Activated CD4-positive, alpha-beta memory T cell treated with anti-CD3 and anti-CD28 coated beads for 36 hours (primary cell): ENCODE measurements around the gene USO1. TPM values are rescaled to one million over a fixed set of nuclear protein-coding genes. Genes with fewer than 3 reads are reported as not detected.
"Not testable (repeated sequence)": the region's sequence is repeated elsewhere in the genome, so short reads cannot be mapped to it uniquely, and the experiment has no call there.

Experiments
- CTCF ChIA-PET: fragments of 350-600 bp; sonication (Branson Sonifier 250); formaldehyde crosslinking; loops from one replicate; lab custom pipeline; 2021; ENCODE audit warnings: antibody characterized with exemption, inconsistent platforms; lab: Charles Lee
- POLR2A ChIA-PET: fragments of 350-600 bp; sonication (Branson Sonifier 250); formaldehyde crosslinking; loops from one replicate; lab custom pipeline; 2021; ENCODE audit warnings: antibody characterized with exemption; lab: Charles Lee
- DNase-seq: peaks from one replicate; pipeline ENCODE4 v3.0.0-alpha.2; 2020
- H3K27ac Mint-ChIP-seq: one replicate; pipeline ENCODE4 v1.8.0; 2021; ENCODE audit warnings: mixed read lengths
- H3K27me3 Mint-ChIP-seq: one replicate; pipeline ENCODE4 v1.8.0; 2021; ENCODE audit warnings: mixed read lengths
- H3K36me3 Mint-ChIP-seq: one replicate; pipeline ENCODE4 v1.8.0; 2021; ENCODE audit warnings: mixed read lengths
- H3K4me1 Mint-ChIP-seq: one replicate; pipeline ENCODE4 v1.8.0; 2021; ENCODE audit warnings: low read depth, mixed read lengths
- H3K4me3 Mint-ChIP-seq: one replicate; pipeline ENCODE4 v1.8.0; 2021; ENCODE audit warnings: mild to moderate bottlenecking, mixed read lengths
- H3K9me3 Mint-ChIP-seq: one replicate; pipeline ENCODE4 v1.8.0; 2021; ENCODE audit warnings: mixed read lengths
- intact Hi-C: fragments of 100-400 bp; cut with micrococcal nuclease; formaldehyde crosslinking; loops from one replicate; pipeline ENCODE4 v1.15.1; 2023
- total RNA-seq, 2 experiments: library from RNA; stranded (reverse); gene quantifications; one replicate each; pipeline ENCODE4 v1.2.3, GENCODE V29; 2021

USO1 gene, protein sequence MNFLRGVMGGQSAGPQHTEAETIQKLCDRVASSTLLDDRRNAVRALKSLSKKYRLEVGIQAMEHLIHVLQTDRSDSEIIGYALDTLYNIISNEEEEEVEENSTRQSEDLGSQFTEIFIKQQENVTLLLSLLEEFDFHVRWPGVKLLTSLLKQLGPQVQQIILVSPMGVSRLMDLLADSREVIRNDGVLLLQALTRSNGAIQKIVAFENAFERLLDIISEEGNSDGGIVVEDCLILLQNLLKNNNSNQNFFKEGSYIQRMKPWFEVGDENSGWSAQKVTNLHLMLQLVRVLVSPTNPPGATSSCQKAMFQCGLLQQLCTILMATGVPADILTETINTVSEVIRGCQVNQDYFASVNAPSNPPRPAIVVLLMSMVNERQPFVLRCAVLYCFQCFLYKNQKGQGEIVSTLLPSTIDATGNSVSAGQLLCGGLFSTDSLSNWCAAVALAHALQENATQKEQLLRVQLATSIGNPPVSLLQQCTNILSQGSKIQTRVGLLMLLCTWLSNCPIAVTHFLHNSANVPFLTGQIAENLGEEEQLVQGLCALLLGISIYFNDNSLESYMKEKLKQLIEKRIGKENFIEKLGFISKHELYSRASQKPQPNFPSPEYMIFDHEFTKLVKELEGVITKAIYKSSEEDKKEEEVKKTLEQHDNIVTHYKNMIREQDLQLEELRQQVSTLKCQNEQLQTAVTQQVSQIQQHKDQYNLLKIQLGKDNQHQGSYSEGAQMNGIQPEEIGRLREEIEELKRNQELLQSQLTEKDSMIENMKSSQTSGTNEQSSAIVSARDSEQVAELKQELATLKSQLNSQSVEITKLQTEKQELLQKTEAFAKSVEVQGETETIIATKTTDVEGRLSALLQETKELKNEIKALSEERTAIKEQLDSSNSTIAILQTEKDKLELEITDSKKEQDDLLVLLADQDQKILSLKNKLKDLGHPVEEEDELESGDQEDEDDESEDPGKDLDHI
- total RNA-seq: 10 to 100 TPM; 57.3 to 59.0 TPM

DNA sequence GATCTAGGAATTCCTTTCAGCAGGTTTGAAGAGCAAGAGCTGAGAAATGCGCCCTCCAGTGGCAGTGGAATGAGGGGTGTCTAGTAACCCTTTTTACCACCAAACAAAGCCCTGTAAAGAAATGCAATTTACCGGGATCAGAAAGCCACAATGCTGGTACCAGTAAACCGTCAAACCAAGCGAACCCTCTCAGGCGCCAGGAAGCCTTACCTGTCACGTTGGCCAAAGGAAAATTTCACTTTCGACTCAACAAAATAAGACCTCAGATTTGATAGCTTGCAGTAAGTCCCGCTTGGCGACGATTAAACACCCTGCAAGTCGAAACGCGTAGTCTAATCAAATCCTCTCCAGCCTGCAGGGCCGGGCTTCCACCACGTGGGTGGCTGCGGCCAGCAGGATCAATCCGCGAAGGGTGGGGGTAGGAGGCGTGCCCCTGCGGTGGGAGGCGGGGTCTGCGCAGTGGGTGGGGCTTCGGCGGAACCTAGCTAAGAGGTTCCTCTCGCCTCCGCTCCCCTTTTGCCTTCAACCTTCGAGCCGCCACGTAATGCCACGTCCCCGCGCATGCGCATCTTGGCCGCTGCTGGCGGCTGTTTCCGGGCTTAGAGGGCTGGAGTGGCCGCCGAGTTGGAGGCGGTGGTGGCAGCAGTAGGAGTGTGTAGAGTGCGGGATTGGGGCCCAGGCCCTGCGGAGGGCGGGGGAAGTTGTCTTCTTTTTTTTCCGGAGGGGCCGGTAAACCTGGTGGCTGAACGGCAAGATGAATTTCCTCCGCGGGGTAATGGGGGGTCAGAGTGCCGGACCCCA is at the start of gene USO1:
Gene USO1 (plus strand): TSS at position 512 of the 801 bp plus-strand sequence. CDS start 243 bp downstream, at position 755.
- intact Hi-C loops: loop anchor here (1.0 to 10.0 kb wide), 10 partner anchors 25 to 1351 kb away; partner anchors contain the start of genes CCNI, CDKL2, G3BP2 and NAAA
- Mint-ChIP-seq H3K27ac (peak within 1 kb of the TSS; percentile 98), H3K9me3 (no peaks in the 10 kb centered on the region), H3K36me3 (peaks cover 8% of the 10 kb centered on the region), H3K4me3 (peak within 1 kb of the TSS; percentile 96), H3K4me1 (peaks cover 51% of the 10 kb centered on the region), H3K27me3 (no peaks in the 10 kb centered on the region)
- DNase-seq: peak; percentile 100
- POLR2A ChIA-PET: interaction anchor here (0.7 to 5.4 kb wide), 15 partner anchors 25 to 424 kb away, joined by 3 to 46 read pairs (median 5); partner anchors contain the start of genes CDKL2, G3BP2, NAAA and NUP54
- CTCF ChIA-PET: interaction anchor here (0.7 to 3.8 kb wide), 33 partner anchors 9 to 210 kb away, joined by 3 to 44 read pairs (median 4); partner anchors contain the start of genes CDKL2, G3BP2, RCHY1 and THAP6

DNA sequence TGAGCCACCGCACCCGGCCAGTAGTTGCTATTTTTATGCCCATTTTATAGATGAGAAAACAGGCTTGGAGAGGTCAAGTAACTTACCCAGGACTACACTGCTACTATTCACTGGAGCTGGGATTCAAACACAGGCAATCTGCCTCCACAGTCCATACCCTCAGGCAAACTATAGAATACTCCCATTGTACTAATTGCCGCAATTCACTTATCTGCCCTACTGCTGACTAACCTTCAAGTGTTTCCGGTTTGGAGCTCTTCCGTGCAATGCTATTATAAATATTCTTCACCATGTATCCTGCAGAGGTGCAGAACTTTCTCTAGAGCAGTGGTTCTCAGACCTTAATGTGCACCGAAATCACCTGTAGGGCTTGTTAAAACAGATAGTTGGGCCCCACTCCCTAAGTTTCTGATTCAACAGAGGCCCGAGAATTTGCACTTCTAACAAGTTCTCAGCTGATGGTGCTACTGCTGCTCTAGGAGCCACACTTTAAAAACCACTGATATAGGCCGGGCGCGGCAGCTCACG is 49.3 kb upstream of the USO1 start:
- CTCF ChIA-PET: no interaction called here
- H3K36me3 Mint-ChIP-seq: peaks cover 16% of the 10 kb centered on the region
- intact Hi-C loops: no loop called here
- peaks cover 3% of the 10 kb centered on the region for H3K27me3 Mint-ChIP-seq
- H3K4me1 Mint-ChIP-seq: peaks cover 21% of the 10 kb centered on the region
- no peaks in the 10 kb centered on the region for H3K9me3 Mint-ChIP-seq
- POLR2A ChIA-PET: no interaction called here
- DNase-seq: no peak
- H3K4me3 Mint-ChIP-seq: no peak overlapping the region
- H3K27ac Mint-ChIP-seq: no peak overlapping the region

DNA sequence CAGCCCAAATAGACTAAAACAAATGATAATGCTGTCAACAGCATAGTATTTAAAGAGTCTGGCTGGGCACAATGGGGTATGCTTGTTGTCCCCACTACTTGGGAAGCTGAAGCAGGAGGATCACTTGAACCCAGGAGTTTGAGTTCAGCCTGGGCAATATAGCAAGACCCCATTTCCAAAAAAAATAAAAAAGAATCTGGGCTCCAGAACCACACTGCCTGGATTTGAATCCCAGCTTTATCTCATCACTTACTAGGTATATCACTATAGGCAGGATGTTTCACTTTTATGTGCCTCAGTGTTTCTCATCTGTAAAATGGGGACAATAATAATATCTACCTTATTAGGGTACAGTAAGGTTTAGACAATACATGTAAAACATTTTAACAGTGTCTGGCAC is 45.9 kb upstream of the USO1 start:
- Mint-ChIP-seq H3K9me3 (no peaks in the 10 kb centered on the region), H3K4me3 (no peak overlapping the region), H3K27ac (no peak overlapping the region), H3K4me1 (peaks cover 18% of the 10 kb centered on the region), H3K27me3 (no peaks in the 10 kb centered on the region), H3K36me3 (peaks cover 2% of the 10 kb centered on the region)
- intact Hi-C loops: no loop called here
- CTCF ChIA-PET: no interaction called here
- POLR2A ChIA-PET: no interaction called here
- DNase-seq: no peak

DNA sequence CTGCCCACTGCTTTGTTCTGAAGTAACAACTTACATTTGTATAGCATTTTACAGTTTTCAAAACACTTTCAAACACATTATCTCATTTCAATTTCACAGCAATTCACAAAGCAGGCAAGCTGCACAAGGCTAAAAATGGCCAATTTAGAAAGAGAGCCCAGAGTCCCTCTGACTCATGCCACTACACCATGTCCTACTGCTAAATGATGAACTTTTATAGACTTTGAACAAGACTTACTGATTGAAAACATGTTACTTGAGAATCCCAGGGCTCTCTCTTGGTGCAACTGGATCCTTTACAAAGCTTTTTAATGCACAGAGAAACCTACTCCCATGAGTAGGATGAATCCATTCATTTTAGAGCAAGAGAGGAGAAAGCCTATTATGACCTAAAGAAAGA is 45.4 kb upstream of the USO1 start:
- POLR2A ChIA-PET: no interaction called here
- peaks cover 2% of the 10 kb centered on the region for H3K36me3 Mint-ChIP-seq
- intact Hi-C loops: no loop called here
- no peak overlapping the region for H3K27ac Mint-ChIP-seq
- DNase-seq: no peak
- no peaks in the 10 kb centered on the region for H3K27me3 Mint-ChIP-seq
- no peak overlapping the region for H3K4me3 Mint-ChIP-seq
- peaks cover 18% of the 10 kb centered on the region for H3K4me1 Mint-ChIP-seq
- H3K9me3 Mint-ChIP-seq: no peaks in the 10 kb centered on the region
- CTCF ChIA-PET: no interaction called here

DNA sequence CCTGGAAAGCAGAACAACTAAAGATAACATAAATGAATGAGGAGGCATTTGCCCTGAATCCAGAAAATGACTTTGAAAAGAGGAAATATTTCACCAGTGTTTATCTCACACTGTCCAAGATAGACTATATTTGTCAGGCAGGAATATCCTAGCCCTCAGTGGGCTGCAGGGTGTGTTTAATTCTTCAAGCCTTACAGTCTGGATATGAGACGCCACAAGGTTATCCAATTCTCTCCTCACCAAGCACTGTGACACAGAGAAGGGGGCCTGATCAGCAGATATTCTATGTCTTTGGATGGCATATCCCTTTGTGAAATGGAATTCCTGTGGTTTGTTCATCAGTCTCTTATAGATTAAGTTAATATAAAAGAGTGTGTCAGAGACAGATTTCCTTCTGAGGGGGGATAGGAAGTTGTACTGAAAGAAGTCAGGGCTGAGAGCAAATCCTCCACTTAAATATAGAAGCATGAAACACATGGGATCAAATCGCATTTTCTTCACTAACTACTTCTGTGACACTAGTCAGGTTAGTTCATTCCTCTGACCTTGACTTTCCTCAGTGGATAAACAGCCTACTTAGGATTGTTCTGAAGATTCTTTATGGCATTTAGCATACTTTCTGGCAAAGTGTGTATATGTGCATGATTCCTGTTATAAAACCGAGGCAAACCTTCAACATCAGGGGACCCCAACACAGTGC is 44.4 kb upstream of the USO1 start:
- Mint-ChIP-seq H3K27ac (no peak overlapping the region), H3K4me3 (no peak overlapping the region), H3K4me1 (peaks cover 16% of the 10 kb centered on the region), H3K27me3 (no peaks in the 10 kb centered on the region), H3K9me3 (no peaks in the 10 kb centered on the region), H3K36me3 (peaks cover 2% of the 10 kb centered on the region)
- no peak for DNase-seq
- intact Hi-C loops: no loop called here
- CTCF ChIA-PET: no interaction called here
- POLR2A ChIA-PET: no interaction called here

DNA sequence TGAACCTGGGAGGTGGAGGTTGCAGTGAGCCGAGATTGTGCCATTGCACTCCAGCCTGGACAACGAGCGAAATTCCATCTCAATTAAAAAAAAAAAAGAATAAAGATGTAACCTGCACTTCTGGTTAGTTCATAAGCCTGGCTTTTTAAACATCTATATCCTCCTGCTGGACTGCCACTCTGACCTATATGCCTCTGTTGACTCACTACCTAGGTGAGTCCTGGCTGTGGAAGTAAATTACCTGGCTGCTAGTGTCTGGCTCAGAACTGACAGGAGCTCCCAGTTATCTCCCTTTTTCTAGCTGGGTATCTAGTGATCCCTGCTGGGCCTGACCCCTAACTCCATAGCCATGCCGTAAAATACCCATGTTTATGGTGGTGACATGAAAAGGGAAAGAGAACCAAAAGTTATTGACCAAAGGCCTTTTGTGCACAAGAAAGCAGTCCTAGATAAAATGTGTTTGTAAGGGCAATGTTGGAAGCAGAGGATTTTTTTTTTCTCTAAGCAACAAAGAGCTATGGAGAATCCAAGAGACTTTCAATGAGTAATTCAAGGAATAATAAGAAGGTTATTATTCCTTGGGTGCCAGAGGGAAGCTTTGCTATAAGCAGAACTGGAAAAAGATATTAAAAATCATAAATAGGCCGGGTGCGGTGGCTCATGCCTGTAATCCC is 40.8 kb upstream of the USO1 start:
- no peak overlapping the region for H3K4me3 Mint-ChIP-seq

DNA sequence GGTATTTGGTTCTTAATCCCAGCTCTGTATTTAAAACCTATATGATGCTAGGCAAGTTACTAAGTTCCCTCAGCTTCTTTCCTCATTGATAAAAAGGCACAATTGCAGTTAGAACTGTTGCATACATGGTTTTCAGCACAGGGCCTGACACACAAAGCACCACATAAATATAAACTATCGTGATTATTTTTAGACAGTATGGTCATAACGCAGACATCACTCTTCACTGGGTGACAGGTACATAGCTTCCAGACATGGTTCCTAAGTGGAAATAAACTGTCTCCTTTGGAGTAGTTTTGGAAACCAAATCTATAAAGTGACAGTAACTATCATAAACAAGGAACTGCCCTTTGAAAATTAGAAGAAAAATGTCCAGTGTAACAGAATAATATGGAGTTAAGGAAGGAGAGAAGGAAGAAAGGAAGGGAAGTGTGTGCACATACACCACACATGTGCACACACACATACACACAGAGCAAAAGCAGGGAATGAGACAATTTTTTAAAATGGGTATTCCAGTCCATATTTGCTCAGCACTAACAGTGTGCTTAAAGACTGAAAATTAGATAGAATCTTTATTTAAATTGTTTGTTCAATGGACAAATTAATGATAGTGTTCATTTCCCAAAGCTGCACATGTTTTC is 38.7 kb upstream of the USO1 start:
- no peaks in the 10 kb centered on the region for H3K27me3 Mint-ChIP-seq
- ChIA-PET CTCF (interaction anchor here (1.1 kb wide), 1 partner anchor 38 kb away, joined by 4 read pairs; the partner anchor contains the start of gene USO1), POLR2A (no interaction called here)
- intact Hi-C loops: loop anchor here (1.0 kb wide), 1 partner anchor 14 kb away; no protein-coding TSS in a partner anchor
- no peak overlapping the region for H3K4me3 Mint-ChIP-seq
- no peak for DNase-seq
- peaks cover 32% of the 10 kb centered on the region for H3K4me1 Mint-ChIP-seq
- peaks cover 7% of the 10 kb centered on the region for H3K9me3 Mint-ChIP-seq
- peaks cover 1% of the 10 kb centered on the region for H3K36me3 Mint-ChIP-seq
- no peak overlapping the region for H3K27ac Mint-ChIP-seq

More for the DNA sequence above, 40.8 kb upstream of the USO1 start:
- ChIA-PET CTCF (interaction anchor here (1.1 to 1.3 kb wide), 2 partner anchors 41 to 165 kb away, joined by 3 read pairs; partner anchors contain the start of gene USO1), POLR2A (interaction anchor here (1.1 to 1.3 kb wide), 3 partner anchors 10 to 169 kb away, joined by 3 to 4 read pairs (median 3); partner anchors contain the start of gene THAP6)
- no peak for DNase-seq
- Mint-ChIP-seq H3K27ac (no peak overlapping the region), H3K27me3 (no peaks in the 10 kb centered on the region), H3K36me3 (peaks cover 3% of the 10 kb centered on the region), H3K4me1 (peaks cover 32% of the 10 kb centered on the region), H3K9me3 (peaks cover 7% of the 10 kb centered on the region)
- intact Hi-C loops: loop anchor here (2.0 kb wide), 1 partner anchor 15 kb away; no protein-coding TSS in a partner anchor

DNA sequence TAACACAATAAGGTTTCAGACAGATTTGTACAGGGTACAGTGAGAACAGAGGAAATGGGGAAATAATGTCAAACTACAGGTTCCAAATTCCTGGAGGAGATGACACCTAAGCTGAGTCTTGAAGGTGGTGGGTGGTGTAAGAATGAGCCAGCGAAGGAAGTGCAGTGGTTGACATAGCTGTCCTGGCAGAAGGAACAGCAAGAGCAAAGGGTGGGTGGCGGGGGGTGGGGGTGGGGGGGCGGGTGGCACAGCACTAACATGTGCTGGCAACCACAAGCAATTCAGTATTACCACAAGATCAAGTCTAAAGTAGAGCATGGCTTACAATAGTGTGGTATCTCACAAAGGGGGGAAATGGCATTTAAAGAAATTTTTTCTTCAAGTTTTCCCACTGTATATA is 38.0 kb upstream of the USO1 start:
- ChIA-PET POLR2A (interaction anchor here (0.6 kb wide), 1 partner anchor 38 kb away, joined by 3 read pairs; the partner anchor contains the start of gene USO1), CTCF (interaction anchor here (1.1 kb wide), 1 partner anchor 38 kb away, joined by 4 read pairs; the partner anchor contains the start of gene USO1)
- DNase-seq: peak; percentile 47
- intact Hi-C loops: loop anchor here (1.0 kb wide), 1 partner anchor 13 kb away; no protein-coding TSS in a partner anchor
- Mint-ChIP-seq H3K27me3 (no peaks in the 10 kb centered on the region), H3K4me1 (peaks cover 32% of the 10 kb centered on the region), H3K36me3 (peaks cover 1% of the 10 kb centered on the region), H3K4me3 (no peak overlapping the region), H3K9me3 (peaks cover 7% of the 10 kb centered on the region), H3K27ac (no peak overlapping the region)

DNA sequence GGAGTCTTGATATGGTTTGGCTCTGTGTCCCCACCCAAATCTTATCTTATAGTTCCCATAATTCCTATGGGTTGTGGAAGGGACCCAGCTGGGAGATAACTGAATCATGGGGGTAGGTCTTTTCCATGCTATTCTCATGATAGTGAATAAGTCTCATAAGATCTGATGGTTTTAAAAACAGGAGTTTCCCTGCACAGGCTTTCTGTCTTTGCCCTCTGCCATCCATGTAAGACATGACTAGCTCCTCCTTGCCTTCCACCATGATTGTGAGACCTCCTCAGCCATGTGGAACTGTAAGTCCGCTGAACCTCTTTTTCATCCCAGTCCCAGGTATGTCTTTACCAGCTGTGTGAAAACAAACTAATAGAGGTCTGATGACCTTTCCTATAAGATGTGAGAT is 37.3 kb upstream of the USO1 start:
- DNase-seq, intact Hi-C loops, H3K27me3 Mint-ChIP-seq, H3K27ac Mint-ChIP-seq, POLR2A ChIA-PET, H3K4me3 Mint-ChIP-seq, CTCF ChIA-PET, H3K9me3 Mint-ChIP-seq, H3K36me3 Mint-ChIP-seq: not testable (repeated sequence)
- H3K4me1 Mint-ChIP-seq: peaks cover 30% of the 10 kb centered on the region

DNA sequence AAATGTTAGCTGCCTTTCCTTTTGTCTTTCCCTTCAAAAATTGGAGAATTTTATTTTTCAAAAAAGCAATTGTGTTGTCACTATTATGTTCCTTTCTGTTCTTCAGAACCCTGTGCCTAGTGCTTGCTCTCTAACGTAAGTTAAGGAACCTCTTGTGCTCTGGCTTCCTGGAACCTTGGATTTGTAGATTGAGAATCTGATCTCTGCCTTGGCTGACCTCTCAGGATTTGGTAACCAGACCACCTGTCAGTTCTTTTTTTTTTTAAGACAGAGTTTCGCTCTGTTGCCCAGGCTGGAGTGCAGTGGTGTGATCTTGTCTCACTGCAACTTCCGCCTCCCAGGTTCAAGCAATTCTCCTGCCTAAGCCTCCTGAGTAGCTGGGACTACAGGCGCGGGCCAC is 32.3 kb upstream of the USO1 start:
- intact Hi-C loops, H3K36me3 Mint-ChIP-seq, POLR2A ChIA-PET, CTCF ChIA-PET, H3K27ac Mint-ChIP-seq, H3K4me3 Mint-ChIP-seq, H3K27me3 Mint-ChIP-seq, H3K9me3 Mint-ChIP-seq, H3K4me1 Mint-ChIP-seq, DNase-seq: not testable (repeated sequence)
